ELF-1 (cell line): Measurements from ENCODE around the gene RGS7.
A peak's percentile ranks its signal among the peaks of the same experiment; 100 is the strongest.
"Not testable (repeated sequence)": the region's sequence is repeated elsewhere in the genome, so short reads cannot be mapped to it uniquely, and the experiment has no call there.

Experiments
- DNase-seq: peaks from one replicate; pipeline ENCODE4 v3.0.0-alpha.2; 2016; ENCODE audit warnings: low read depth, low spot score

The RGS7 gene

DNA sequence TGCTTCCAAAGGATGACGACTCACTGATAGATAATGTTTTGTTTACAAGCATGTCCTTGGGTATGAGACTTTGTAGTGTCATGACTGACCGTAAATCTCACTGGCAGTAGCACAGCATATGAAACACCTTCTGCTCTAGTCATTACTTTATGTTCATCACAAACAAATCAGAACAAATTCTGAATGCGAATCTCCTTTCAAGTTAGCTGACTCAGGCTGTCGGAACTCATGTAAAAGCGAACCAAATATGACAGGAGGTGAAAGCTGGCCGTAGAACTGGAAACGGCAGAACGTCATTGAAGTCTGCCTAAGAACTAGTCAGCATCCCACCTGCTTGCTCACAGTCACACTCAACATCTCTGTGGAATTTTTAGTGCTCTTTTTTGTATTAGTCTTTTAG lies 143.9 kb downstream of the RGS7 start:
- no peak for DNase-seq

DNA sequence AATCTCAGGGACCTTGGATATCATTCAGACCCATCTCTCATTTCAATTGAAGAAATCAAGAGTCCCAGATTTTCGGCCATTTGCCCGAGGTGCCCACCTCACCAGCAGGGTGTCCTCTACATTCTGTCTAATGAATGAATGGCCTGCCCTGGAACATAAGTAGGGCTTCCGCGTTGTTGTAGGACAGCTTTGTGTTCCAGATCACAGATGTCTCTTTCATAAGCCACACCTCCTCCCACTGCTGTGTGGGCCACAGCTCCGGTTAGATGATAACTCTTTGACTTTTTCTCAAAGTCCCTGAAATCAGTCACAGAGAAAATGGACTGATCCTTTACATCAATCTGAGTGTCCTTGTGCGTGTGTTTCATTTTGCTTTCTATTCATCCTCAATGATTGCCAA lies 144.4 kb downstream of the RGS7 start:
- no peak for DNase-seq

DNA sequence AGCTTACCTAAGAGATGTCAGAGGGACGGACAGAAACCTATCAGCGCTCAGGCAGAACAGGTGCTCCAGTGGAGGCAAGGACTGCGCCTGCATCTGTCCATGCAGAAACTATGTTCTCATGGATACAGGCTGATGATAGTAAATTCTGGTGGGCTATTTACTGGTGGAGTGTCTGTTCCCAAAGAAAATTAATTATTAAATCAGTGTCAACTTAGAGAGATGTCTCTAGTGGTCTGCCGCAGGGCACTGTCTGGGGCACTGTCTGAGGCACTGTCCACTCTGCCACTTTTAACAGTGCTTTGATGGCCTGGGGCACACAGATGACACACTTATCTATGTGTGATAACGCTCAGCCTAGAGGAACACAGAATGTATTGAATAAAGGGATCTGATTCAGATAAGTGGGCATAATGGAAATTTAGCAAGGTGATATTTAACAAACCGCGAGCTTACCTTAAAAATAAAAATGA lies 148.1 kb downstream of the RGS7 start:
- DNase-seq, result no peak

DNA sequence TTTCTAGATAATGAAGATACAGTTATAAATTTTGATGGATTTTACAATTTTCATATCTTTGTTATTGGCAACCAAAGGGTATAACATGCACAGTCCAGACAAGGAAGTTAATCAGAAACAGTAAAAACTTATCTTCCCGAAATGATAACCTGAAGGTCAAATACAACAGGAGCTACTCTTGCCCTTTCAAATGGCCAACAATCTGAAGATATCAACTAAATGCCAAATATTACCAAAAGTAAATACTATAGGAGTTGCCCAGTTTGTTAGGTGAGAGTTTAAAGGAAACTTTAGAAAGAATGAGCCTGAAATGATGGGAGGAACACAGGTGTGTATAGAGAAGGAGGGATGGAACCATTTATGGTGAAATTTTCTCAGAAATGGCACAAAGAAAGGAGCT lies 153.2 kb downstream of the RGS7 start:
- DNase-seq, result no peak

DNA sequence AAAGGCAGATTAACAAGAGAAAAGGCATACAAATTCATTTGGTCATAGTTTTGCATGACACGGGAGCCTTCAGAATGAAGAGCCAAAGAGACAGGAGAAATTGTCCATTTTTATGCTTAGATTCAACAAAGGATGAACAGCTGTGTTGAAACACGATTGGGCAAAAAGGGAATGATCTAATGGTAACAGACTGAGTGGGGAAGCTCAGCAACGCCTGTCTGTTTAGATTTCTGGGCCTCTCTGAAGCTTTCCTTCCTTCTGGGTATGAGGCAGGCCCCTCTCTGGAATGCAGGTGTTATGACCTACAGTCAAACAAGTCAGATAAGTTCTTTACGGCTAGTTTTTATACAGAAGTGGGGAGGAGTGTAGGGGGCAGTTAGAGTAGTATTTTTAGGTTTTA lies 154.6 kb downstream of the RGS7 start:
- DNase-seq, result peak; percentile 60

DNA sequence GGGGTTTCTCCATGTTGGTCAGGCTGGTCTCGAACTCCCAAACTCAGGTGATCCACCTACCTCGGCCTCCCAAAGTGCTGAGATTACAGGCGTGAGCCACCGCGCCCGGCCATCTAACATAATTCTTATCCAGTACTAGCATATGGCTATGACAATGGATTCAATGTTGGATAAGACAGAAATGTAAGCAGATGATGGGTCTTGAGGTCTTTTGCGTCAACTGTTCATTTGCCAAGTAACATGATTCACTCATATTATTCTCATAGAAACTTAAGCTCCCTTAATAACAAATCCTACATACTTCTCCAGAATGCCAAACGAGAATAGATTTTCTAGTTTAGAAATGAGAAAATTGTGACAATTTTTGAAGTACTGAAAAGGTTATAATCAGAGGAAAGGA lies 170.3 kb downstream of the RGS7 start:
- DNase-seq, result no peak

DNA sequence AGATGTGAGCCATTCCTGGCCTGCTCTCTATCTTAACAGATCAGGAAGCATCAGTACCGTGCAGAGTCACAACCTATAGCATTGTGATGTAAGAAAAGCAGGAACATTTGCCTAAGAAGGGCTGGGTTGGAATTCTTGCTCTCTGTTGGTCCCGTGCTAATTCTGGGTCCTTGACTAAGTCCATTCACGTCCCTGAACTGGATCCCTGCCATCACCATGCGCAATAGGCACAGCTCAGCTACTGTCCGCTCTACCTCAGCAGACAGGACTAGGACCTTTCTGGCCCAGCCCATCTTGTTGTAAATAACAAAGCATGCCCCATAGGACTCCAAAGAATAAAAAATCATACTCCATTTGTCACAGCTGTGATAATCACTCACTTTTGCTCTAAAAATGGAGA lies 175.0 kb downstream of the RGS7 start:
- no peak for DNase-seq

DNA sequence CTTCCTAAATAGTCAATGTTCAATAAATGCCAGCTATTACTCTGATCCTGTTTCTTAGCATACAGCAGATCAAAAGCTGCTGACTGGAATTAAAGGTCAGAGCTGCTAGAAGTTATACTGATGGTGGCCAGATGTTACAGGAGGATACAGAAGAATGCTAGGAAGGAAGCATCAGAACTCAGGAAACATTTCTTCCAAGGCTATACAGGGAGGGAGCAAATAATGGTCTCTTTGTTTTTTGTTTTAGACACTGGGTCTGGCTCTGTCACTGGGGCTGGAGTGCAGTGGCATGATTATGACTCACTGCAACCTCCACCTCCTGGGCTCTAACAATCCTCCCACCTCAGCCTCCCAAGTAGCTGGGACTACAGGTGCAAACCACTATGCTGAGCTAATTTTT lies 175.5 kb downstream of the RGS7 start:
- DNase-seq, result no peak

DNA sequence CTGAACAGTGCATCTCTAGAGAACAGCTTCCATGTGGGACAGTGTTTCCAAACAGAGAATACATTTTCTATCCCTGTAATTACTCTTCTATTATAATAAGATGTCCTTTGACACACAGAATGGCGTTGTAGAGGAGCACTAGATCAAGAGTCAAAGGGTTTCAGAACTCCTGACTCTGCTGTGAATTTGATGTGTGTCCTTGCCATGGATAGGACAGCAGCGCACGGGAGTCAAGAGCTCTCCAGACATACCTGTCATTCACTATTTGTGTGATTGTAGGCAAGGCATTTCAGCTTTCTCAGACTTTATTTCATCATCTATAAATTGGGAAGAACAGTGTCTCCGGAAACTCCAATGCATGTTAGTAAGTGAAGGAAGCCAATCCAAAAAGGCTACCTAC lies 176.4 kb downstream of the RGS7 start:
- DNase-seq, result no peak

DNA sequence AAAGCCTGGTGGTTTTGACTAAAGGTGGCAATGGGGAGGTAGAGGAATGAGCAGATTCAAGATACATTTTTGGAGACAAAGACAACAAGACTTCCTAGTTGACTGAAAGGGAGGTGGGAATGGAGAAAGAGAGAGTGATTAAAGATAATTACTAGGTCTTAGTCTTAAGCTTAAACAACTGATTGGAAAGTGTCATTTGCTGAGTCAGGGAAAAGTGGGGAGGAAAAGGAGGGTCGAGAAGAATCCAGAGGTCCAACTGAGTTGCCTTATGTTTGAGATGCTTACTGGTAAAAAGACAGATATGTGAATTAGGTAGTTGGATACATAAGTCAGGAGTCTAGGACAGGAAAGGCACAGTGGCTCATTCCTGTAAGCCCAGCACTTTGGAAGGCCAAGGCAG lies 179.3 kb downstream of the RGS7 start:
- no peak for DNase-seq

DNA sequence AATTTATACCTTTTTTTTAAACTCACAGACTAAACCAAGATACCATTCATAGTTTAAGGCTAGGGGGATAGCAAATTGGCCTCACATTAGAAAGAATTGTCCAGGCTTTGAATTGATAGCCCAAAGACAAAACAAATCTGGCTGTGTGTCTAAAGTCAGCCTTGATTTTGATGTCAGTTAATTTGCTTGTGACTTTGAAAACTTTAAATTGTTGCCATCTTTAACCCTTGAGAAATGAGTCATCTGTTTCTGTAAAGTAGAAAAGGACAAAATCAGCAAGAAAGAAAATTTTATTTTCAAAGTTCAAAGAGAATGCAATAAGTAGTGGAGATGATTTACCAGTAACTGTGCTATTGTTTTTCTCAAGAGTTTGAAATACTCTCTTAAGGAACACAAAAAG lies 184.5 kb downstream of the RGS7 start:
- no peak for DNase-seq

DNA sequence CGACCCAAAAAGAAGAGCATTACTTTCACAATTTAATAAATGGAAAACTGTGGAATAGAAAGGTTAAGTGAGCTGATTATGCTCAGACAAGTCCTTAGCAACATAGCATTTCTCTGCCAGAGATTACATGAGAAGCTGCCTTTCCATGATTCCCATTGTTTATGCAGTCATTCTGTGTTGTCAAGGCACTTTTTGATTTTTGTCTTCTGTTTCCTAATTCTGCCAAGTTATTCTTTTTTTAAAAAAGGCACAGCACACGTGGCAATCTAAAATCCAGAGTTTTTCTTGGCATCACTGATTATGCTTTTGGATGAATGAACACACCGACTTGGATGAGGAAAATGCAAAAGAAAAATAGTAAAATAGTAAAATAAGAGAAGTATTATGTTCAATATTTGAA lies 185.0 kb downstream of the RGS7 start:
- DNase-seq, result no peak

DNA sequence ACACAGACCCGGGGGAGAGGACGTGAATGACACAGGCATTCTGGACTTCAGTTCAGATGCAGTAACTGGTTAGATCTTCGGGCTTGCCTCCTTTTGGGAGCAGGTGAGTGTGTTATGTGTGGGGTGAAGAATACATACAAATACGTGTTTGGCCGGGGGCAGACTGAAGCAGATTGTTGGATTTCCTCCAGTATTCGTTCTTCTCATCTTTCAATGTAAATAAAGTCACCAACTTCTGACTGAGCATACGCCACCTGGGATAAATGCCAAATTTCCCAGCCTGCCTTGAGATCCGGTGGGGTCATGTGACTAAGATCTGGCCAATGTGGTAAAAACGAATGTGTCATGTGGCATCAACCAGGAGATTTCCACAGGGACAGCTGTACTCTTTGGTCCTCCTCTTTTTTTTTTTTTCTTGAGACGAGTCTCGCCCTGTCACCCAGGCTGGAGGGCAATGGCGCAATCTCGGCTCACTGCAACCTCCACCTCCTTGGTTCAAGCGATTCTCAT lies 189.8 kb downstream of the RGS7 start:
- no peak for DNase-seq

DNA sequence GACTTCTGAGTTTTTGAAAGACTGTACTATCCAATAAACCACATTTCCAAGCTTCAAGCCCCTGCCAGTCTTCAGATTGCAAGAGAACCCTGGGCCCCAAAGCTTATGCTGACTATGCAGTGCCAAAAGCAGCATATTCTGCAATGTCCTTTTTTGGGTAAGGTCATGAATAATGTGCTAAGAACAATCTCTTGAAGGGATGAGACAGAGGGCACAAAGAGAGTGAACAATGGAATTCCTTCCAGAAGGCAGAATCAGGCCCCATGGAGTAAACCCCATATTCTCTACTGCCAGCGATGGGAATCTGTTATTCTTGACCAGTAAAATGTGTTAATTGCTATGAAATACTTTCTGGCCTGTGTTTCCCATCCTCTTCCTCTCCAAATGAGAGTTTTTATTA lies 190.4 kb downstream of the RGS7 start:
- DNase-seq, result no peak

DNA sequence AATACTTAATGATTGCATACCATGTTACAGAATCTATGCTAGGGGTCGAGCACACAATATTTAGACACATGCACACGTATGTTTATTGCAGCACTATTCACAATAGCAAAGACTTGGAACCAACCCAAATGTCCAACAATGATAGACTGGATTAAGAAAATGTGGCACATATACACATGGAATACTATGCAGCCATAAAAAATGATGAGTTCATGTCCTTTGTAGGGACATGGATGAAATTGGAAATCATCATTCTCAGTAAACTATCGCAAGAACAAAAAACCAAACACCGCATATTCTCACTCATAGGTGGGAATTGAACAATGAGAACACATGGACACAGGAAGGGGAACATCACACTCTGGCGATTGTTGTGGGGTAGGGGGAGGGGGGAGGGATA lies 191.7 kb downstream of the RGS7 start:
- not testable (repeated sequence) for DNase-seq

DNA sequence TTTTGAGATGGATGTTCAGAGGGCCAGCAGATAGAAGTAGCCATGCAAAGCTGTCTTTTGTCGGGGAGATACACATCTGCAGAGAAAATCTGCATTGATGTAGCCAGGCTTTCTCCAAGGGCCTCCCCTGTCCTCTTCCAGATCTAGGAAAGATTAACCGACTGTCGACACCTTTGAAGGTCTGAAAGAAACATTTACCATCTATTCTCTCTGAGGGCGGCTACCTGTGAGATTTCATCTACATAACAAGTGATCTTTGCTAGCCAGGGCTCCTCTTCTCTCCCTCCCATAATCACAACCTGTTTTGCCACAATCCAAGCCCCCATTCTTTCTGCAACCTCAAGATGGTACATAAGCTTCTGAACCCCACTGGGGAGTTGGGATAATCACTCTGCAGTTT lies 193.6 kb downstream of the RGS7 start:
- peak; percentile 47 for DNase-seq

DNA sequence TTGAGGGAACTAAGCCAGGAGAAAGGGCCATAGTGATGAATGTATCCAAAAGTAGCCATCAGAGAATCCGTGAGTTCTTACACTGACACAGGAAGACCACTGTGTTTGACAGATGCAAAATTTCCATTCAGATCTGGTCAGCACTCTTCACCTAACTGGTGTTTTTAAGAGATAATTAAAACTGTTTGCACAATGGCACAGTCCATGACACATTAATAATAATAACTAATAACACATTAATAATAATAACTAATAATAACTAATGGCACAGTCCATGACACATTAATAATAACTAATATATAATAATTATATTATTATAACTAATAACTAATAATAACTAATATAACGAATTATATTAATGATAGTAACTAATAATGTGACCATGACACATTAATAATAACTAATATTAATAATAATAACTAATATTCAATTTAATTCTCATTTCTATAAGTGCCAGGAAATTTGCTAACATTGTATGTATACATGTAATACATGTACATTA lies 195.8 kb downstream of the RGS7 start:
- DNase-seq, result no peak

DNA sequence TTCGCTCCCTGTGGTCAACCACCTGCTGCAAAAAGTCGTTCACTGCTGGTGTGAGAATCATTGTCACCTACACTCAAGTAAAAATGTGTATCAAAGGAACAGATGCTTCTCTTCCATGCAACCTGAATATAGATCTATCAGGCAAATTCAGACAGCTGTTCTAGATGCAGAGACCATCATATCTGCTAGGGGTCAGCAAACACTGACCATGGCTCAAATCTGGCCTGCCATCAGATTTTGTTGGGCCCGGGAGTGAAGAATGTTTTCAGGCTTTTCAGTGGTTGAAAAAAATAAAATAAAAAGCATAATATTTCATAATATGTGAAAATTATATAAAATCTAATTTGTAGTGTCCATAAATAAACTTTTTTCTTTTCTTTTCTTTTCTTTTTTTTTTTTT lies 199.6 kb downstream of the RGS7 start:
- DNase-seq, result no peak

DNA sequence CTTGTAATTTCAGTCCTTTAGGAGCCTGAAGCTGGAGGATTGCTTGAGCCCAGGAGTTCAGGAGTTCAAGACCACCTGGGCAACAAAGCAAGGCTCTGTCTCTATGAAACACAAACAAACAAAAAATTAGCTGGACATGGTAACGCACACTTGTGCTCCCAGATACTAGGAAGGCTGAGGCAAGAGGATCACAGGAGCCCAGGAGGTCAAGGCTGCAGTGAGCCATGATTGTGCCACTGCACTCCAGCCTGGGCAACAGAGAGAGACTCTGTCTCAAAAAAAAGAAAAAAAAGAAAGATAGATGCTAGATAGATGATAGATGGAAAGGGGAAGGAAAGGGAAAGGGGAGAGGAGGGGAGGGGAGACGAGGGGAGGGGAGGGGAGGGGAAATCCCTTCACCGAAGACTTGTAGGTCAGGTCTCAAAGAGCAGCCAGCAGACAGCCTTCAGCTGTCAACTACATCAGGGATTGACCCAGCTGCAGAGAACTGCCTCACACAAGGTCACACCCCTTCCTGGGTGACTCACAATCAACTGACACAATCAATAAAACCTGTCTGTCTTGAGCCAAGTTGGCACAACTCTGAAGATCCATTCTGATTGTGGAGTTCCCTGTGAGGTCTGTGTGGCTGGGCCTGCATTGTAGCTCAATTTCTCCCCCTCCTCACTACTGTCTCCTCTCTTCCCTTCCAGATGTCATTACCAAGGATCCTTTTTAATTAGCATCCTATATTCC lies 200.6 kb downstream of the RGS7 start:
- no peak for DNase-seq

DNA sequence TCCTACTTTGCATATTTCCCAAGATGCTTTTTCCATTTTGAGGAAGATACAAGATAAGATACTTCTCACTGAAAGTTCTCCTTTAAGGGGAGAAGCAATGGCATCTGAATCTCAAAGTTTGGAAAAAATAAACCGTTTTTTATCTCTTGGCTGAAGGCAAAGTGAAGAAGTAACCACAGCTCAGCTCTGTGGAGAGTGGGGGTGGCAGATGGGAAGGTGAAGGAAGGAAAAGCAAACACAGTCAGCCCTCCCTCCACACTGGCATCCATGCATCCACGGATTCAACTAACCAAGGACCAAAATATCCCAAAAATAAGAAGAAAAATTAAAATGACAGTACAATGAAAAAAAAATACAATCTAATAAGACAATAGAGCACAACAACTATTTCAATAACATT lies 211.1 kb downstream of the RGS7 start:
- no peak for DNase-seq

DNA sequence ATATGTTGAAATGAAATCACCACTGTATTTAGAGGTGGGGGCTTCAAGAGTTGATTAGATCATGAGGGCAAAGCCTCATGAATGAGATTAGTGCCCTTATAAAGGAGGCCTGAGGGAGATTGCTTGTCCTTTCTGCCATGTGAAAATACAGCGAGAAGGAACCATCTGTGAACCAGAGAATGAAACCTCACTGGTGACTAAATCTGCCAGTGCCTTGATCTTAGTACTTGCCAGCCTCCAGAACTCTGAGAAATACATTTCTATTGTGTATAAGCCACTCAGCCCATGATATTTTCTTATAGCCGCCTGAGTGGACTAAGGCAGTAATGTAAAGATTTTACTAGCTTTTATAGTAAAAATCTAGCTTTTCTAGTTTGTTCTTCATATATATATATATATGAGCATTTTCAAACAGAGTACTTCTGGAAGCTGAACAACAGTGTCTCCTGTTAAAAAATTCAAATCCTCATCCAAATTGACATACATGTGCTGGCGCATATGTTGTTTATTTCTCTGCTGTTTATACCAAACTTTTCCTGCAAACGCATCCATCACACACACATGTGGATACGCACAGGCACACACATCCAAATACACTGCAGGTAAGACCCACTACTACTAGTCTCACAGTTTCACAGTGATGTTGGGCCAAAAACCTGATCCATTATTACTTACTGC lies 213.1 kb downstream of the RGS7 start:
- DNase-seq, result no peak

DNA sequence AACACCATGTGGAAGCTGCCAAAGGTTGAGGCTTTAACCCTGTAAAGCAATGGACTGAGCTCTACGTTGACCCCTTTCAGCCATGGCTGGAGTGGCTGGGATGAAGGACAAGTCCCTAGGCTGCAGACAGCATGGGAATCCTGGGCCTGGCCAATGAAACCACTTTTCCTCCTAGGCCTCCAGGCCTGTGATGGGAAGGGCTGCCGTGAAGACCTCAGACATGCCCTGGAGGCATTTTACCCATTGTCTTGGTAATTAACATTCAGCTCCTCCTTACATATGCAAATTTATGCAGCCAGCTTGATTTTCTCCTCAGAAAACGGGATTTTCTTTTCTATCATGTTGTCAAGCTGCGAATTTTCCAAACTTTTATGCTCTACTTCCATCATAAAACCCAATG lies 214.5 kb downstream of the RGS7 start:
- peak; percentile 59 for DNase-seq

DNA sequence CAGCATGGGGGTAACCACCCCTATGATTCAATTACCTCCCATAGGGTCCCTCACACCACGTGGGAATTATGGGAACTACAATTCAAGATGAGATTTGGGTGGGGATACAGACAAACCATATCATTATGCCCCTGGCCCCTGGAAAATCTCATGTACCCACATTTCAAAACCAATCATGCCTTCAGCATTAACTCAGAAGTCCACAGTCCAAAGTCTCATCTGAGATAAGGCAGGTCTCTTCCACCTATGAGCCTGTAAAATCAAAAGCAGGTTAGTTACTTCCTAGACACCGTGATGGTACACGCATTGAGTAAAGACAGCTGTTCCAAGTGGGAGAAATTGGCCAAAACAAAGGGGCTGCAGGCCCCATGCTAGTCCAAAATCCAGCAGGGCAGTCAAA lies 215.4 kb downstream of the RGS7 start:
- not testable (repeated sequence) for DNase-seq
